GM21576 (cell line): ENCODE measurements around the gene KLHL28.
"Not testable (repeated sequence)": the region's sequence is repeated elsewhere in the genome, so short reads cannot be mapped to it uniquely, and the experiment has no call there.

ENCODE experiments used
- ATAC-seq: cut with Tn5 transposase; IDR thresholded peaks from one replicate; pipeline ENCODE4 v1.9.1; 2021; ENCODE audit warnings: mild to moderate bottlenecking, moderate library complexity; ENCODE audit not compliant: unreplicated experiment

KLHL28 gene

DNA sequence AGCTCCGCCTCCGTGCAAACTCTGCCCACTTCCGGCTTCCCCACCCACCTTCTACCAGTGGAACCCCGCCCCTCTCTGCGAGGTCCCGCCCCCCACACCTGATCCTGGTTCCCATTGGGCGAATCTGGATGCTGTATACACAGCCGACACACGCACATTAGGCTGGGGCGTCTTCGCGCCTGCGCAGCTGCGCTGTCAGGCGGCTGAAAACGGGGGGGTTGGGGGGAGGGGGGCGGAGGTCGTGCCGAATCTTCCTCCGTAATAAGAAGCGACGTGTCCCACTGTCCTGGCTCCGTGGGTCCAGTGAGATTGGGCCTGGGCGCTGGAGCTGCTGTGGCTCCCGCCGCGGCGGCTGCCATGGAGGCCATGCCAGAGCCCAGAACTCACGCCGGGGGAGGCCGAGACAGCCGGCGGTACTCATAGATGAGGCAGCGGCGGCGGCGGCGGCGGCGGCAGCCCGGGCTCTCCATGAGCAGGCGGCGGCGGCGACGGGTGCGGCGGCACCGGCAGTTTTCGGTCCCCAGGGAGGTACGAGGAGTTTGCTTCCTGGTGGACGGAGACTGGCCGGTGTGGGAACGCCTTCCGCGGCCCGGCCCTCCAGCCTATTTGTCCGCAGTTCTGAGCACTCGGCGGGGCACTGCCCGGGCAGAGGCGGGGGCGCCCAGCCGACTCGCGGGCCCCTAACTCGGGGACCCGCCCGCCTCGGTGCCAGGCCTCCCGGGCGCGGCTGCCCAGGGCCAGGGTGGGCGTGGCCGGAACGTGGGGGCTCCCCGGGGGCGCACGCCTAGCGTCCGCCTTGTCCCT lies 64.5 kb downstream of the KLHL28 start:
- peak; percentile 93 for ATAC-seq

DNA sequence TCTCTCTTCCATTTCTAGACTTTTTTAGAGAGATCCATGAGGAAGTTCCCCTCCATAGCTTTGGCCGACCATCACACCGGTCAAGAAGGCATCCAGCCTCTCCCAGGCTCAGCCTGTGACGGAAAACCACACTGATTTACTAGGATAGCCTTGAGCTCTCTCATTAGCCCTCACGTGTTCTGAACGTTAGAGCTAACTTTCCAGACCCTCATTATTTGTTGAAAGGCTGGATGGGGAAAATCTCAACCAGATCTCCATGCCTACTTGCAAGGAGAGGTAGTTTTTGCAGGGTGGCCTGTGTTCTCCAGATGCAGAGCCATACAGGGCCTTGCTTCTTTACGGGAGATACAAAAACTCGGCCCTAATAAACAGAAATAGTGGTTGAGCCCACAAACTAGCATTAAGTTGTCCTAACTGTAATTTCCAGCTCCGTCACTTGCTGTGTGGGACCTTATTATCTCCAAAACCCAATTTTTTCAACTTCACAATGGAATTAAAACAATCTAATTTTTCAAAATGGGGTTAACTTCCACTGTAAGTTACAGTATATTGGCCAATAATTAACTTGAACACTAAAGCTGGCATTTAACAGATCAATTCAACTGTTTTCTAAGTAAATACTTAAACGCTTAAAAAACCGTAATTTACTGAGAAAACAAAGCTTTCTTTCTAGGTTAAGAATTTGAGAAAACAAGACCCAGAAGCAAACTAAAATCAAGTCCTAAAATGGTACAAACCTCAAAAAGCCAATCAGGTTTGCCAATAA lies 65.3 kb downstream of the KLHL28 start:
- no peak for ATAC-seq

GRCh38 chr14:44895716-44896115 lies 66.0 kb downstream of the KLHL28 start:
- no peak for ATAC-seq

DNA sequence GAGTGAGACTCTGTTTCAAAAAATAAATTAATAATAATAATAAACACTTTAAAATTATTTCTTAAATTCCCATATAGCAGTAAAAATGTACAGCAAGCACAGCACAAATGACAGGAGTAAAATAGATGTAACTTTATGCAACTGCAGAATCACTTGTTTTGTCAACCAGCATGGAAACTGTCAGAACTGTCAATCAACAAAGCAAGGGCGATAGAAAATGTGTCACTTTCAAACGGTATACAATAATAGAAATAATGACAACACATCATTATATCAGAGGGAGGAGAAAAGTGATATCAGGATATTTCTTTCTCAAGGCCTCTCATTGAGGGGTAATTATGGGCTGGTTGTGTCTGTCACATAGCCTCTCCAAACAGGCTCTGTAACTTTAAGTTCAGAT lies 68.2 kb downstream of the KLHL28 start:
- no peak for ATAC-seq

DNA sequence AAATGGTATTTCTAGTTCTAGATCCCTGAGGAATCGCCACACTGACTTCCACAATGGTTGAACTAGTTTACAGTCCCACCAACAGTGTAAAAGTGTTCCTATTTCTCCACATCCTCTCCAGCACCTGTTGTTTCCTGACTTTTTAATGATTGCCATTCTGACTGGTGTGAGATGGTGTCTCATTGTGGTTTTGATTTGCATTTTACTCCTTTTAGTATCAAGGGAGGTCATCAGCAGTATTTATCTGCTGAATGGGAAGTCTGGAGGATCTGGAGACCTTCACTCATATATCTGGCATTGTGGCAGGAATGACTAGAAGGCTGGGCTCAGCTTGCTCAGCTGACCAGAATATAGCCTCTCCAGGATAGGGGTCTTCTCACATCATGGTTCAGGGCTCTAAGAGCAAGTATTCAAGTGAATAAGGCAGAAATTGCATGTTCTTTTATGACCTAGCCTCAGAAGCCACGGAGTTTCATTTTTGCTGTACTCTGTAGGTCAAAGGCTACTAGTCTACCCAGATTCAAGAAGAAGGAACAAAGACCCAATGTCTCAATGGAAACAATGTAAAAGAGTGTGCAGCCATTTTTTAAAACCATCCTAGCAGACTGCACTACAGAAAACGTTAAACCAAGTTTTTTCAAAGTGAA lies 69.9 kb downstream of the KLHL28 start:
- not testable (repeated sequence) for ATAC-seq

GRCh38 chr14:44889595-44890471 lies 71.9 kb downstream of the KLHL28 start:
- no peak for ATAC-seq

DNA sequence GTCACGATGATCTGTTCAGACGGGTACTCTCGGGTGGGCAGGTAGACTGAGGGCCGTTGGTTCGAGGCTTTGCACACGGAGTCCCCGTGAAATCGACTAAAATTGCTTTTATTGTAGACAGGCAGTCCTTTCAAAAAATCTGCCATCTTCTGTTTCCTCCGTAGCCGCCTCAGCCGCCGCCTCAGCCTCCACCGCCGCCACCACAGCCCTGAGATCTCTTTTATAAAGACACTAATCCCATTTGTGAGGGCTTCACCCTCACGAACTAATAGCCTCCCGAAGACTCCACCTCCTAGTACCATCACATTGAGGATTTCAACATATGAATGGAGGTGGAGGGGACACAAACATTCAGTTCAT lies 74.2 kb downstream of the KLHL28 start:
- ATAC-seq: no peak

GRCh38 chr14:44886860-44887595 lies 74.7 kb downstream of the KLHL28 start:
- no peak for ATAC-seq

DNA sequence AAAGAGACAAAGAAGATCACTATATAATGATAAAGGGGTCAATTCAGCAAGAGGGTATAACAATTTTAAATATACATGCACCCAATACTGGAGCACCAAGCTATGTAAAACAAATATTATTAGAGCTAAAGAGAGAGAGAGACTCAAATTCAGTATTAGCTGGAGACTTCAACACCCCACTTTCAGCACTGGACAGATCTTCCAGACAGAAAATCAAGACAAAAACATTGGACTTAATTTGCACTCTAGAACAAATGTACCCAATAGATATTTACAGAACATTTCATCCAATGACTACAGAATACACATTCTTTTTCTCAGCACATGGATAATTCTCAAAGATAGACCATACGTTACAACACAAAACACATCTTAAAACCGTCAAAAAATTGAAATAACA lies 81.0 kb downstream of the KLHL28 start:
- no peak for ATAC-seq
